SK-N-SH (cell line): ENCODE measurements around the gene FECH.
A peak's percentile ranks its signal among the peaks of the same experiment; 100 is the strongest.

Experiments used
- CTCF ChIP-seq: fragments of 200-600 bp; sonication (generic); IDR thresholded peaks from 2 replicates; pipeline ENCODE4 v1.6.1; 2017; ENCODE audit warnings: antibody characterized with exemption, mild to moderate bottlenecking, moderate library complexity
- POLR2AphosphoS5 ChIP-seq: IDR thresholded peaks from 2 replicates; pipeline ENCODE4 v1.6.1; 2012; ENCODE audit warnings: low read depth, low read length
- TAF1 ChIP-seq: IDR thresholded peaks from 2 replicates; pipeline ENCODE4 v1.6.1; 2012; ENCODE audit warnings: low read depth, mild to moderate bottlenecking, low read length, moderate library complexity, borderline replicate concordance
- USF1 ChIP-seq: IDR thresholded peaks from 2 replicates; pipeline ENCODE4 v1.4.0; 2012; ENCODE audit warnings: low read depth, borderline replicate concordance

GRCh38 chr18:57630002-57630753, 43.7 kb upstream of the FECH start:
- TF ChIP-seq POLR2AphosphoS5 (peak; percentile 59), TAF1 (peak; percentile 56; the same call in 1 of the 2 replicates), USF1 (peak; percentile 67), CTCF (peak; percentile 68)
